Activated T-cell treated with anti-CD3 and anti-CD28 coated beads, Interleukin-2, amount 50 U/mL, for 4 hours (primary cell): ENCODE measurements around the gene CFAP77. TPM values are rescaled to one million over a fixed set of nuclear protein-coding genes. Genes with fewer than 3 reads are reported as not detected.

Experiments used
- ATAC-seq, 2 donors: fragments of 200-7000 bp; cut with Tn5 transposase; one replicate each; pipeline ENCODE4 v1.10.0; 2021
- DNase-seq: peaks from one replicate; pipeline ENCODE4 v3.0.0-alpha.2; 2020
- H3K27me3 Mint-ChIP-seq: one replicate; pipeline ENCODE4 v1.8.0; 2021; ENCODE audit warnings: low read depth, mixed read lengths
- H3K36me3 Mint-ChIP-seq: one replicate; pipeline ENCODE4 v1.8.0; 2022; ENCODE audit warnings: mixed read lengths; ENCODE audit not compliant: insufficient read depth
- H3K4me1 Mint-ChIP-seq: one replicate; pipeline ENCODE4 v1.8.0; 2021; ENCODE audit warnings: low read depth, mixed read lengths
- H3K4me3 Mint-ChIP-seq: one replicate; pipeline ENCODE4 v1.8.0; 2021; ENCODE audit warnings: mild to moderate bottlenecking, moderate library complexity, mixed read lengths
- H3K9me3 Mint-ChIP-seq: one replicate; pipeline ENCODE4 v1.8.0; 2021; ENCODE audit warnings: mixed read lengths
- total RNA-seq, 3 donors: library from RNA; stranded (reverse); gene quantifications; one replicate each; pipeline ENCODE4 v1.2.1, GENCODE V29; 2021

CFAP77 gene
- total RNA-seq, 3 donors from 2014 or later: not detected

GRCh38 chr9:132422574-132422973 lies 12.6 kb downstream of the CFAP77 start:
- DNase-seq: no peak
- Mint-ChIP-seq H3K4me1 (no peaks in the 10 kb centered on the region), H3K36me3 (no peaks in the 10 kb centered on the region), H3K9me3 (no peaks in the 10 kb centered on the region), H3K27me3 (peaks cover 75% of the 10 kb centered on the region), H3K4me3 (no peak overlapping the region)
- ATAC-seq: no peak

GRCh38 chr9:132423503-132423902 lies 13.5 kb downstream of the CFAP77 start:
- Mint-ChIP-seq H3K4me1 (no peaks in the 10 kb centered on the region), H3K9me3 (no peaks in the 10 kb centered on the region), H3K27me3 (peaks cover 70% of the 10 kb centered on the region), H3K36me3 (no peaks in the 10 kb centered on the region), H3K4me3 (no peak overlapping the region)
- ATAC-seq (no peak), DNase-seq (no peak)

- no peak for ATAC-seq
- Mint-ChIP-seq H3K4me3 (no peak overlapping the region), H3K36me3 (no peaks in the 10 kb centered on the region)
Observed at GRCh38 chr9:132424857-132425674, 15.1 kb downstream of the CFAP77 start.

GRCh38 chr9:132425675-132426062 lies 15.7 kb downstream of the CFAP77 start:
- ATAC-seq (no peak), DNase-seq (no peak)
- Mint-ChIP-seq H3K27me3 (peaks cover 69% of the 10 kb centered on the region), H3K4me3 (no peak overlapping the region), H3K4me1 (no peaks in the 10 kb centered on the region), H3K36me3 (no peaks in the 10 kb centered on the region), H3K9me3 (no peaks in the 10 kb centered on the region)

More at GRCh38 chr9:132424857-132425674, 15.1 kb downstream of the CFAP77 start:
- Mint-ChIP-seq H3K27me3 (peaks cover 68% of the 10 kb centered on the region), H3K4me1 (no peaks in the 10 kb centered on the region), H3K9me3 (no peaks in the 10 kb centered on the region)
- no peak for DNase-seq

GRCh38 chr9:132426639-132427414 lies 16.8 kb downstream of the CFAP77 start:
- Mint-ChIP-seq H3K4me1 (no peaks in the 10 kb centered on the region), H3K27me3 (peaks cover 80% of the 10 kb centered on the region), H3K4me3 (no peak overlapping the region), H3K9me3 (no peaks in the 10 kb centered on the region), H3K36me3 (no peaks in the 10 kb centered on the region)
- DNase-seq: no peak
- ATAC-seq: no peak

- Mint-ChIP-seq H3K36me3 (no peaks in the 10 kb centered on the region), H3K9me3 (no peaks in the 10 kb centered on the region), H3K4me1 (no peaks in the 10 kb centered on the region), H3K27me3 (peaks cover 64% of the 10 kb centered on the region), H3K4me3 (no peak overlapping the region)
- DNase-seq (no peak), ATAC-seq (no peak)
Observed at GRCh38 chr9:132430998-132431397, 21.0 kb downstream of the CFAP77 start.

- Mint-ChIP-seq H3K9me3 (no peaks in the 10 kb centered on the region), H3K4me1 (no peaks in the 10 kb centered on the region), H3K4me3 (no peak overlapping the region), H3K36me3 (no peaks in the 10 kb centered on the region), H3K27me3 (peaks cover 54% of the 10 kb centered on the region)
- ATAC-seq (no peak), DNase-seq (no peak)
Observed at GRCh38 chr9:132434881-132435280, 24.9 kb downstream of the CFAP77 start.

GRCh38 chr9:132439153-132439552 lies 29.1 kb downstream of the CFAP77 start:
- Mint-ChIP-seq H3K4me1 (no peaks in the 10 kb centered on the region), H3K4me3 (no peak overlapping the region), H3K27me3 (peaks cover 52% of the 10 kb centered on the region), H3K9me3 (no peaks in the 10 kb centered on the region), H3K36me3 (no peaks in the 10 kb centered on the region)
- ATAC-seq (no peak), DNase-seq (no peak)

- DNase-seq: no peak
- Mint-ChIP-seq H3K4me3 (no peak overlapping the region), H3K27me3 (peaks cover 51% of the 10 kb centered on the region), H3K36me3 (no peaks in the 10 kb centered on the region), H3K9me3 (no peaks in the 10 kb centered on the region), H3K4me1 (no peaks in the 10 kb centered on the region)
- no peak for ATAC-seq
Observed at GRCh38 chr9:132440735-132441134, 30.7 kb downstream of the CFAP77 start.

- ATAC-seq (no peak), DNase-seq (no peak)
- Mint-ChIP-seq H3K4me1 (no peaks in the 10 kb centered on the region), H3K9me3 (no peaks in the 10 kb centered on the region), H3K27me3 (peaks cover 48% of the 10 kb centered on the region), H3K4me3 (no peak overlapping the region), H3K36me3 (no peaks in the 10 kb centered on the region)
Observed at GRCh38 chr9:132441404-132441803, 31.4 kb downstream of the CFAP77 start.

GRCh38 chr9:132443951-132444607 lies 34.1 kb downstream of the CFAP77 start:
- H3K9me3 Mint-ChIP-seq: no peaks in the 10 kb centered on the region
- H3K4me3 Mint-ChIP-seq: no peak overlapping the region
- H3K27me3 Mint-ChIP-seq: peaks cover 40% of the 10 kb centered on the region
- H3K4me1 Mint-ChIP-seq: no peaks in the 10 kb centered on the region
- no peak for ATAC-seq
- DNase-seq: no peak
- no peaks in the 10 kb centered on the region for H3K36me3 Mint-ChIP-seq

- peaks cover 33% of the 10 kb centered on the region for H3K27me3 Mint-ChIP-seq
Observed at GRCh38 chr9:132446887-132447286, 36.9 kb downstream of the CFAP77 start.

GRCh38 chr9:132447346-132447745 lies 37.3 kb downstream of the CFAP77 start:
- H3K4me1 Mint-ChIP-seq: peaks cover 3% of the 10 kb centered on the region

More at GRCh38 chr9:132446887-132447286, 36.9 kb downstream of the CFAP77 start:
- DNase-seq: no peak
- Mint-ChIP-seq H3K4me3 (no peak overlapping the region), H3K9me3 (no peaks in the 10 kb centered on the region), H3K36me3 (no peaks in the 10 kb centered on the region), H3K4me1 (peaks cover 3% of the 10 kb centered on the region)
- ATAC-seq: no peak

GRCh38 chr9:132447902-132448301 lies 37.9 kb downstream of the CFAP77 start:
- Mint-ChIP-seq H3K9me3 (no peaks in the 10 kb centered on the region), H3K36me3 (no peaks in the 10 kb centered on the region), H3K4me3 (no peak overlapping the region), H3K27me3 (peaks cover 31% of the 10 kb centered on the region), H3K4me1 (peaks cover 3% of the 10 kb centered on the region)
- no peak for ATAC-seq
- no peak for DNase-seq

More at GRCh38 chr9:132447346-132447745, 37.3 kb downstream of the CFAP77 start:
- no peak for ATAC-seq
- Mint-ChIP-seq H3K36me3 (no peaks in the 10 kb centered on the region), H3K4me3 (no peak overlapping the region), H3K9me3 (no peaks in the 10 kb centered on the region), H3K27me3 (peaks cover 35% of the 10 kb centered on the region)
- no peak for DNase-seq
